K562 (cell line): ENCODE data around the gene RAB6B. TPM values are rescaled to one million over a fixed set of nuclear protein-coding genes. Genes with fewer than 3 reads are reported as not detected.

Experiments
- ATAC-seq: fragments of 200-7000 bp; cut with Tn5 transposase; 3 replicates; pipeline ENCODE4 v1.9.1; 2020; ENCODE audit warnings: moderate library complexity
- BruUV-seq: library from RNA; stranded (reverse); fragments of 400-500 nt; replicated peaks from 2 replicates; lab custom pipeline; 2021; lab: Mats Ljungman, UMichigan
- CTCF ChIA-PET: fragments of 300-600 bp; formaldehyde crosslinking; extraction: SDS; loops from one replicate; lab custom pipeline; 2021; ENCODE audit warnings: low intra/inter-chr PET ratio; lab: Yijun Ruan, JAX
- POLR2A ChIA-PET: fragments of 300-600, 350-650 bp; sonication (Branson Sonifier 250); formaldehyde crosslinking; extraction: SDS; loops from one replicate; lab custom pipeline; 2021; ENCODE audit warnings: antibody characterized with exemption, inconsistent platforms; lab: Yijun Ruan, JAX
- DNase-seq, 4 experiments: peaks; one replicate each; pipeline versions ENCODE4 v3.0.0 to v3.0.0-alpha.2; 2011 to 2018; ENCODE audit warnings: low spot score in 3 of 4, mixed read lengths in 3 of 4; ENCODE audit errors: extremely low read depth in 1 of 4
- FAIRE-seq: peaks from 2 replicates; lab custom pipeline; 2011; peaks lifted over from hg19 to GRCh38; lab: Jason Lieb, UNC
- H2AFZ ChIP-seq: 2 replicates; pipeline ENCODE4 v1.6.0; 2011; ENCODE audit warnings: low read depth, low read length, control low read depth, inconsistent platforms
- H3K27ac ChIP-seq: fragments of 200-600 bp; 3 replicates; pipeline ENCODE4 v1.8.0; 2011; ENCODE audit warnings: low read depth, mild to moderate bottlenecking, control low read depth, inconsistent platforms, low read length, moderate library complexity, mixed read lengths; ENCODE audit errors: extremely low read depth
- H3K27me3 ChIP-seq, 2 experiments: fragments of 300-600 bp in 1 of 2; 2 replicates in 1 of 2; 3 replicates in 1 of 2; pipeline versions ENCODE4 v1.6.0 to v1.8.0; 2011; ENCODE audit warnings: inconsistent platforms in 2 of 2, low read length in 2 of 2, mild to moderate bottlenecking in 1 of 2, mixed read lengths in 1 of 2, moderate library complexity in 1 of 2; ENCODE audit not compliant: control insufficient read depth in 2 of 2, insufficient read depth in 2 of 2
- H3K36me3 ChIP-seq: fragments of 300-600 bp; 3 replicates; pipeline ENCODE4 v1.8.0; 2011; ENCODE audit warnings: mild to moderate bottlenecking, low read length, inconsistent platforms; ENCODE audit not compliant: control insufficient read depth, insufficient read depth
- H3K4me1 ChIP-seq, 2 experiments: fragments of 200-600 bp in 1 of 2; replicated peaks in 1 of 2; 2 replicates in 1 of 2; 3 replicates in 1 of 2; pipeline versions ENCODE4 v1.5.1 to v1.8.0; 2011; ENCODE audit warnings: inconsistent platforms in 2 of 2, low read length in 2 of 2, mild to moderate bottlenecking in 1 of 2, mixed read lengths in 1 of 2, moderate library complexity in 1 of 2; ENCODE audit not compliant: control insufficient read depth in 2 of 2, insufficient read depth in 2 of 2
- H3K4me2 ChIP-seq: 2 replicates; pipeline ENCODE4 v1.6.1; 2011; ENCODE audit warnings: low read length, control low read depth, inconsistent platforms, mixed read lengths; ENCODE audit not compliant: insufficient read depth
- H3K4me3 ChIP-seq: fragments of 200-600 bp; sonication (generic), shearing (Covaris generic); 2 replicates; pipeline ENCODE4 v1.5.1; 2016; ENCODE audit warnings: control low read depth, inconsistent platforms
- H3K79me2 ChIP-seq: fragments of 200-600 bp; 3 replicates; pipeline ENCODE4 v1.8.0; 2011; ENCODE audit warnings: low read length, inconsistent platforms; ENCODE audit not compliant: control insufficient read depth, insufficient read depth
- H3K9ac ChIP-seq, 2 experiments: 2 replicates each; pipeline versions ENCODE4 v1.6.0 to v1.6.1; 2011; ENCODE audit warnings: low read depth in 2 of 2, low read length in 2 of 2, control low read depth in 1 of 2, inconsistent platforms in 1 of 2, mild to moderate bottlenecking in 1 of 2, mixed read lengths in 1 of 2; ENCODE audit not compliant: insufficient read depth in 1 of 2
- H3K9me1 ChIP-seq: one replicate; pipeline ENCODE4 v1.6.0; 2011; ENCODE audit warnings: inconsistent platforms, mild to moderate bottlenecking, low read length, moderate library complexity; ENCODE audit not compliant: control insufficient read depth, insufficient read depth
- H3K9me3 ChIP-seq: replicated peaks from 2 replicates; pipeline ENCODE4 v1.5.1; 2011; ENCODE audit warnings: low read depth, low read length, inconsistent platforms; ENCODE audit not compliant: control insufficient read depth, insufficient read depth
- H4K20me1 ChIP-seq: replicated peaks from 2 replicates; pipeline ENCODE4 v1.6.1; 2011; ENCODE audit warnings: low read length, inconsistent platforms, mixed read lengths; ENCODE audit not compliant: control insufficient read depth, insufficient read depth
- FIP1L1 ChIP-seq: fragments of 200-400 bp; formaldehyde crosslinking; IDR thresholded peaks from 2 replicates; pipeline ENCODE4 v1.6.1; 2018; ENCODE audit warnings: mild to moderate bottlenecking, low read depth, low read length; ENCODE audit not compliant: poor library complexity, severe bottlenecking
- HMGN3 ChIP-seq: IDR thresholded peaks from 2 replicates; pipeline ENCODE4 v1.6.1; 2011; ENCODE audit warnings: borderline replicate concordance, low read depth, mild to moderate bottlenecking, mixed read lengths, low read length; ENCODE audit not compliant: insufficient read length; ENCODE audit errors: extremely low read depth
- MTA1 ChIP-seq: fragments of 450-650 bp; IDR thresholded peaks from 2 replicates; pipeline ENCODE4 v1.6.1; 2017; ENCODE audit warnings: borderline replicate concordance
- NR2F6 ChIP-seq: fragments of 450-650 bp; formaldehyde crosslinking; IDR thresholded peaks from 2 replicates; pipeline ENCODE4 v1.4.0; 2020; ENCODE audit warnings: mild to moderate bottlenecking
- SAFB2 ChIP-seq: fragments of 200-400 bp; formaldehyde crosslinking; IDR thresholded peaks from 2 replicates; pipeline ENCODE4 v1.6.1; 2018; ENCODE audit warnings: borderline replicate concordance, low read length, low read depth, moderate library complexity; ENCODE audit not compliant: severe bottlenecking
- THAP12 ChIP-seq: fragments of 250-450 bp; sonication (Bioruptor Pico); IDR thresholded peaks from 2 replicates; pipeline ENCODE4 v1.9.0; 2021; ENCODE audit warnings: mild to moderate bottlenecking, inconsistent platforms
- ZFP1 ChIP-seq: fragments of 450-650 bp; formaldehyde crosslinking; IDR thresholded peaks from 2 replicates; pipeline ENCODE4 v1.4.0; 2020; ENCODE audit warnings: mild to moderate bottlenecking, mixed read lengths
- ZNF140 ChIP-seq: fragments of 250-450 bp; sonication (Bioruptor Pico); IDR thresholded peaks from 2 replicates; pipeline ENCODE4 v1.8.0; 2021; ENCODE audit warnings: moderate library complexity, mild to moderate bottlenecking, inconsistent platforms
- ZNF146 ChIP-seq: IDR thresholded peaks from one replicate; pipeline ENCODE4 v1.6.1; 2018; ENCODE audit warnings: missing compliant biosample characterization; ENCODE audit not compliant: unreplicated experiment
- ZNF175 ChIP-seq: fragments of 200-800 bp; sonication (Bioruptor generic); IDR thresholded peaks from 2 replicates; pipeline ENCODE4 v1.6.1; 2016; ENCODE audit warnings: low read depth, mild to moderate bottlenecking, missing genetic modification characterization, missing compliant biosample characterization
- ZNF3 ChIP-seq: fragments of 250-450 bp; sonication (Bioruptor Pico); IDR thresholded peaks from 2 replicates; pipeline ENCODE4 v1.5.0; 2021; ENCODE audit warnings: mild to moderate bottlenecking, moderate library complexity
- WGBS: fragments of 100-300 bp; shearing (Covaris generic); methylation state at CpG from one replicate; pipeline ENCODE4 v1.1.6; 2016; ENCODE audit warnings: low coverage, mixed read lengths; ENCODE audit not compliant: insufficient coverage; ENCODE audit errors: missing lambda C conversion rate; 5-methylcytosine and 5-hydroxymethylcytosine counted together
- in situ Hi-C: fragments of 300-500 bp; cut with MboI; formaldehyde crosslinking; loops from 4 replicates; pipeline ENCODE4 v1.15.0; 2018; ENCODE audit warnings: inconsistent platforms, mixed read lengths
- intact Hi-C: fragments of 100-400 bp; cut with micrococcal nuclease; formaldehyde crosslinking; loops from 2 replicates; pipeline ENCODE4 v1.14.2; 2022
- polyA plus RNA-seq, 8 experiments: library from polyadenylated mRNA; depleted of rRNA in 4 of 8; stranded (reverse) in 5 of 8; unstranded in 3 of 8; fragments of >200 nt; fragmentation: Nextera tagmentation in 2 of 8; fragmentation: Illumina TruSeq in 1 of 8; extraction: Ambion mirVana in 2 of 8; extraction: Trizol in 1 of 8; gene quantifications; 2 replicates each; pipeline versions ENCODE4 v1.2.1 to v1.2.3, GENCODE V29; 2011 to 2014; ENCODE audit warnings: inconsistent platforms in 1 of 8, missing spikeins in 1 of 8
- total RNA-seq, 7 experiments: library from RNA; depleted of rRNA in 6 of 7; stranded (reverse); fragments of >200 nt in 6 of 7; fragmentation: Illumina TruSeq in 2 of 7; extraction: Trizol in 2 of 7; gene quantifications; 2 replicates each; pipeline versions ENCODE4 v1.2.1 to v1.2.3, GENCODE V29; 2011 to 2021; ENCODE audit warnings: low replicate concordance in 1 of 7
- TF ChIP-seq, protein P1 (sequence below): fragments of 250-450 bp; sonication (Bioruptor Pico); IDR thresholded peaks from 2 replicates; pipeline ENCODE4 v1.5.0; 2021; ENCODE audit warnings: mild to moderate bottlenecking, moderate library complexity

RAB6B gene
- total and polyA plus RNA-seq, 9 of the 15 experiments (the other 6 are each of a cell fraction or from before 2014, with no cell fraction given): 0.60 to 18.1 (median 1.5) TPM

DNA sequence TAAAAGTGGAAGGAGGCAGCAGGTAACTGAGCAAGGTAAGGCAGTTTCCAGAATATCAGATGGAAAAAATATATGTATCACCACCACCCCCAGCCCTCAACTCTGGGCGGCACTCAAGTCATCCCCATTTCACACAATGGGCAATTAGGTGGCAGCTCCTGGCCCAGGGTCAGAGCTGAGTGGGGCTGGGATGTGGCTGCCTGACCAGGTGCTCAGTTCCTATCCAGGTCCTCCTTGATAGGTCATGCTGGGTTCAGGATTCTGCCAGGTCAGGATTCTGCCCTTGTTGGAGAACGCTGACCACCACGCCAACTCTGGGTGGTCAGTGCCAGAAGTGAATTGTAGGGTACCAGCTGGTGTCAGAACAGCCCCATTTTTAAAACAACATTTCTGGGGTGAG is 29.5 kb downstream of the RAB6B start:
- H3K4me2 ChIP-seq: no peak overlapping the region
- WGBS: 61% methylated on average over 3 of the region's 3 CpGs
- no peak overlapping the region for H3K27ac ChIP-seq
- FAIRE-seq (no peak), DNase-seq (no peak), ATAC-seq (no peak)
- intact Hi-C loops (no loop called here), in situ Hi-C loops (no loop called here)
- no peak overlapping the region for H3K9ac ChIP-seq
- H3K9me3 ChIP-seq: no peaks in the 10 kb centered on the region
- no peaks in the 10 kb centered on the region for H3K9me1 ChIP-seq
- ChIA-PET POLR2A (interaction anchor here (2.0 kb wide), 1 partner anchor 12 kb away, joined by 5 read pairs; no protein-coding TSS in a partner anchor), CTCF (no interaction called here)
- no peak for TF ChIP-seq SAFB2
- TF ChIP-seq HMGN3: no peak
- TF ChIP-seq ZFP1 (CRISPR knock-in tag): no peak
- no peak for TF ChIP-seq THAP12 (CRISPR knock-in tag)
- no peak for TF ChIP-seq ZNF140
- no peak for TF ChIP-seq ZNF175 (CRISPR knock-in tag)
- no peak for TF ChIP-seq NR2F6 (CRISPR knock-in tag)
- no peak for TF ChIP-seq ZNF146 (CRISPR knock-in tag)
- no peak for TF ChIP-seq ZNF3
- no peak for TF ChIP-seq FIP1L1
- TF ChIP-seq MTA1: no peak
- TF ChIP-seq, protein P1, sequence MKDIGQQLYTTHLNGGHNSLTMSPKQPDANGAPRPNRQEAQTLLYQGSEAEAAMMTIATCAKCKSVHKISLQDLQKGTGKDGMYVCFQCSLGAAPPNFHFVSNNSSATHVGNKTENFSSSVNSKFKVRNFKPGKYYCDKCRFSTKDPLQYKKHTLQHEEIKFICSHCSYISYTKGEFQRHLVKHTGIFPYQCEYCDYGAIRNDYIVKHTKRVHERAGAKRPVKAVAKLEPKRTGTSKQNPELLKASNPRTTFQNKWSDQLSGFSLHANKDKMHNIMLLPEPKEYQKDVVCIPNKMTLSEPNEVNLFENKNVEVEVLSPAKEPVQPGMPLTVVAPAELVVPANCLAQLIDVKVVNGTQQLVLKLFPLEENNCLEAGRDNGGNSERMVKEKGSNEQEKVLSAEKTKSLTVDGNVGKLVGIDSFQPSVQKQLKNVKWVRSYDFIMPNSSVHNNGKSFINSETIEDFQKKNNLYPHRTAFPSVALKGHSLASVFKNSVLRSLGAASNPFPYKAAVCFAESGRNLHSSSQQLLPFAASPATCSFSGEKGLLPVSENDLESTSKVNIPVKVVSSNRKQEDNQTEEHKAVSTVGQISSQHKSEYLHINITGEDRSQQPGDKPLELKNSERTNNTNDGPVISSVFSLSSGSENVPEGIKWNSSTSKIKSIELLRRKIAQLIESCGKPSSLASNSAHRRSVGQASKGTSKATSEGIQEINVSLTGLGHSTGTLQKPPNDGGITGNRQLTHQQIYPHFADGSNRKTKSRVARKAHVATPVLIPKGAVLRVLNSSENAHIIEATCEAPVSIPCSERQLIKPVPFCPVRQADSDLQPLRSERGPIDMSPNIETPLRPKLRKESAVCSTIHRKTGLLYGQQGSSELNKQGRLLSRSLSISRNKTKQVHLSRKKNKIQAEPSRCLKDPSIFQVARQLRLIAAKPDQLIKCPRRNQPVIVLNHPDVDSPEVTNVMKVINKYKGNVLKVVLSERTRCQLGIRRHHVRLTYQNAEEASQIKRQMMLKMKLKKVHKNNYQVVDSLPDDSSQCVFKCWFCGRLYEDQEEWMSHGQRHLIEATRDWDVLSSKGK (CRISPR knock-in tag): no peak
- H4K20me1 ChIP-seq: no peaks in the 10 kb centered on the region
- no peaks in the 10 kb centered on the region for H3K36me3 ChIP-seq
- peaks cover 8% of the 10 kb centered on the region in 2 experiments; a peak in 3 of 5 replicates for H3K4me1 ChIP-seq
- no peaks in the 10 kb centered on the region for H3K79me2 ChIP-seq
- BruUV-seq: no TSS peak
- no peak overlapping the region for H3K4me3 ChIP-seq
- no peak overlapping the region for H2AFZ ChIP-seq
- no peaks in the 10 kb centered on the region for H3K27me3 ChIP-seq
